GM13976 (cell line): ENCODE measurements around the gene PPP1R18.
"Not testable (repeated sequence)": the region's sequence is repeated elsewhere in the genome, so short reads cannot be mapped to it uniquely, and the experiment has no call there.

Source experiments
- DNase-seq: peaks from one replicate; pipeline ENCODE4 v3.0.0; 2012; ENCODE audit warnings: low spot score
- CTCF ChIP-seq: IDR thresholded peaks from 2 replicates; pipeline ENCODE4 v1.5.1; 2012; ENCODE audit warnings: borderline replicate concordance, mild to moderate bottlenecking; ENCODE audit not compliant: insufficient read depth; ENCODE audit errors: extremely low read depth, missing control alignments, control extremely low read depth
- in situ Hi-C: fragments of 300-500 bp; cut with MboI; formaldehyde crosslinking; loops from one replicate; pipeline ENCODE4 v1.12.0; 2022; ENCODE audit warnings: low sequenced_read_pairs, mixed read lengths, inconsistent platforms; ENCODE audit not compliant: unreplicated experiment

The PPP1R18 gene

GRCh38 chr6:30670760-30671527 lies 15.5 kb downstream of the PPP1R18 start:
- no peak for DNase-seq
- TF ChIP-seq CTCF, result no peak
- in situ Hi-C loops, result loop anchor here (5.0 kb wide), 1 partner anchor 56 kb away; no protein-coding TSS in a partner anchor

DNA sequence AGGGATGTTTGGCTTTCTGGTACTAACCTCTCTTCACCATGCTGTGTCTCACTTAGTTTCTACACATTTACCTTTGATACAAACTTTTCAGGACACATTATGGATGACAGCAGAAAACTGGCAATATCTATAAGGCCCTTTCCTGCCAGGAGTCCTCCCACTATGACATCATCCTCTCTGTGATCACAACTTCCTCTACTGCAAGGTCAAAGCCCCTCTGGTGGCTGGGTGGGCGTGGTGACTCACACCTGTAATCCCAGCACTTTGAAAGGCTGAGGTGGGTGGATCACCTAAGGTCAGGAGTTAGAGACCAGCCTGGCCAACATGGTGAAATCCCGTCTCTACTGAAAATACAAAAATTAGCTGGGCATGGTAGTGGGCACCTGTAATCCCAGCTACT lies 20.1 kb downstream of the PPP1R18 start:
- DNase-seq, in situ Hi-C loops: not testable (repeated sequence)

DNA sequence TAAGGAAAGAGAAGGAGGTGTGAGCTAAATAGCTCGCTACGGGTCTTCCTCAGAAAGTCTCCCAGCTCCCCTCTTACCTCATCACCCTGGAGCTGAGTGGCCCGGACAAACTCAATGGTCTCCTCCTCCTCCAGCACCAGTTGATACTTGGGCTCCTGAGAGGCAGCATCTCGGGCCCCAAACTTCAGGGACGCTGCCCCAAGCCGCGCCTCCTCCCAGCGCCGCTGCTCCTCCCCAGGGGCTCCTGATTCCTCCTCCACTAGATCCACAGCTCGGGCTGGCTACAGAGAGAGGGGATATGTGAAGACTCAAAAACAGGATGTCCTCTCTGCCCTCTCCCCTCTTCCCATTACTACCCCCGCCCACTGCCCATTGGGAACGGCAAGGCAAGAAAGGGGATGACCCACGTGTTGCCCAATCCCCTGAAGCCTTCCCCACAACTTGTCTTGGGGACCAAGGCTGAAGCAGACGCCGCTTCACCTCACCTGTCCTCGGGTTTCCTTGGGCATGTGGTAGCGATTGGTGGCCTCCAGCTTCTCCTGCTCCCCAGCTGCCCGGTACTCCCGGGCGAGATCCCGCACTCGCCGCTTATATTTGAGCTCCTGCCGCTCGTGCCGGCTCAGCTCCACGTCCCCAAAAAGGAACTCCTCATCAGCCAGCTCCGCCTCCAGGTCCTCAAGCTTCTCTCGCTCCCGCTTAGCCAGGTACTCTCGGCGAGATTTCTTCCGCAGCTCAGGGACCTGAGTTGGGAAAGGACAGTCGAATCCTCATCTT lies 21.3 kb downstream of the PPP1R18 start:
- DNase-seq, result no peak
- TF ChIP-seq CTCF, result no peak
- in situ Hi-C loops, result no loop called here

GRCh38 chr6:30657922-30658321 lies 28.5 kb downstream of the PPP1R18 start:
- in situ Hi-C loops, DNase-seq: not testable (repeated sequence)

DNA sequence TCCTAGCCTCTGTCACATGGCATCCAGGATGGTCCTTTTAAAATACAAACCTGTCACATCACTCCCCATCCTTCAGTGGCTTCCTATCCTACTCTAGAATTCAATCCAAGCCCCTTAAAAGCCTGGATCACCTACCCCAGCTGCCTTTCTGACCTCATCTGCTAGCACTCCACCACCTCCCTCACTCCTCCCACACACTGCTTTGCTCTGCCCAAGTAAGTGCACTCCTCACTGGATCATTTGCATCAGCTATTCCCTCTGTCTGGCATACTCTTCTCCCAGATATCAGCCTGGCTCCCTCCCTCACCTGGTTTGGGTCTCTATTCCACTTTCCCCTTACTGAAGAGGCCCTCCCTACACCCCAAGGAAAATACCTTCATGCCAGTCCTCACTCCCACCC lies 29.0 kb downstream of the PPP1R18 start:
- no peak for TF ChIP-seq CTCF
- in situ Hi-C loops, result no loop called here
- no peak for DNase-seq

DNA sequence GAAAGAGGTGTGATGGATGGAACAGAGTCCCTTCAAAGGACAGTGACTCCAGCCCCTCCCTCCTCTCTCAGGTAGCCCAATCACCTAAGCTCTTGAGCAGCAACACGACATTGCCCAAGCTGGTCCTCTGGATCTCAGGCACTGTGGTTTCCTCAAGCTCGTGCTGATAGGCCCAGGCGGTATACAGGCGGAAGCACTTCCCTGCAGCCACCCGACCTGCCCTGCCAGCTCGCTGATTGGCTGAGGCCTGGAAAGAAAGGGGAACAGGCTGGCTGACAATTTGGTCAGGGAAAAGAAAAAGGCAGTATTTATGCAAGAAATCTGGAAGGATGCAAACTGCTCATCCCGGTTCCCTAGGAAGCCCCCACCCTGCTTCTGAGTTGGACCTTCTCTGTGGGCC lies 29.9 kb downstream of the PPP1R18 start:
- DNase-seq, result no peak
- in situ Hi-C loops, result no loop called here
- no peak for TF ChIP-seq CTCF

GRCh38 chr6:30655743-30656094 lies 30.7 kb downstream of the PPP1R18 start:
- no peak for DNase-seq
- no peak for TF ChIP-seq CTCF
- in situ Hi-C loops, result no loop called here
